Mesothelial cell of epicardium (in vitro differentiated cells): ENCODE data around the gene NEK6. TPM values are rescaled to one million over a fixed set of nuclear protein-coding genes. Genes with fewer than 3 reads are reported as not detected.
A peak's percentile ranks its signal among the peaks of the same experiment; 100 is the strongest.

Source experiments
- DNase-seq, 2 experiments: peaks; one replicate each; pipeline ENCODE4 v3.0.0; 2021; ENCODE audit warnings: low spot score in 2 of 2; ENCODE audit not compliant: unreplicated experiment in 2 of 2
- H3K27ac Mint-ChIP-seq: 2 replicates; pipeline ENCODE4 v1.8.0; 2021; ENCODE audit warnings: mixed read lengths
- H3K27me3 Mint-ChIP-seq: 2 replicates; pipeline ENCODE4 v1.8.0; 2021; ENCODE audit warnings: low read depth, mixed read lengths
- H3K36me3 Mint-ChIP-seq: 2 replicates; pipeline ENCODE4 v1.8.0; 2021; ENCODE audit warnings: mixed read lengths
- H3K4me1 Mint-ChIP-seq: 2 replicates; pipeline ENCODE4 v1.8.0; 2021; ENCODE audit warnings: mixed read lengths
- H3K4me3 Mint-ChIP-seq: 2 replicates; pipeline ENCODE4 v1.8.0; 2021; ENCODE audit warnings: mild to moderate bottlenecking, moderate library complexity, mixed read lengths
- H3K9me3 Mint-ChIP-seq: 2 replicates; pipeline ENCODE4 v1.8.0; 2021; ENCODE audit warnings: mixed read lengths
- total RNA-seq: library from RNA; stranded (reverse); gene quantifications from 3 replicates; pipeline ENCODE4 v1.2.1, GENCODE V29; 2021
- TF ChIP-seq, protein P1 (sequence below): fragments of 200-600 bp; sonication (generic); IDR thresholded peaks from one replicate; pipeline ENCODE4 v1.5.0; 2021; ENCODE audit warnings: antibody characterized with exemption; ENCODE audit not compliant: unreplicated experiment

NEK6 gene
- total RNA-seq, 1 donor from 2014 or later = 42.9 TPM

DNA sequence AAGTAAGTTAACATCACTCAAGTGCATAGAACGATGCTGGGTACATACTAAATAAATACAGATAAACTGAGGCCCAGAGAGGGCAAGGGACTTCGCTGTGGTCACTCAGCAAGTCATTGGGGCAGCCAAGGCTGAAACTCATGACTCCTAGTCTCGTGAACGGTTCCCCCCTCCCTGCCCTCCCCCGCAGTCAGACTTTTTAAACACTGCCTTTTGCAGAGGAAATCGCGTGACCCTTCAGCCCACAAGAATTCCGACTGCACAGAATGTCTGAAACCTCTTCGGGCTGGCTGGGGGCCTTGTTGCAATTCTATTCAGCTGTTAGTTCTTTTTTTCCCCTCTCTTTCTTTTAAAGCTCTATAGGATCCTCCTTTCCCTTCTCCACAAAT, 28.1 kb downstream of the NEK6 start:
- Mint-ChIP-seq H3K4me3 (peak overlapping the region; percentile 13), H3K9me3 (no peaks in the 10 kb centered on the region), H3K36me3 (no peaks in the 10 kb centered on the region), H3K27ac (peak overlapping the region; percentile 93), H3K27me3 (no peaks in the 10 kb centered on the region), H3K4me1 (peaks cover 28% of the 10 kb centered on the region)
- no peak for DNase-seq
- TF ChIP-seq, protein P1, sequence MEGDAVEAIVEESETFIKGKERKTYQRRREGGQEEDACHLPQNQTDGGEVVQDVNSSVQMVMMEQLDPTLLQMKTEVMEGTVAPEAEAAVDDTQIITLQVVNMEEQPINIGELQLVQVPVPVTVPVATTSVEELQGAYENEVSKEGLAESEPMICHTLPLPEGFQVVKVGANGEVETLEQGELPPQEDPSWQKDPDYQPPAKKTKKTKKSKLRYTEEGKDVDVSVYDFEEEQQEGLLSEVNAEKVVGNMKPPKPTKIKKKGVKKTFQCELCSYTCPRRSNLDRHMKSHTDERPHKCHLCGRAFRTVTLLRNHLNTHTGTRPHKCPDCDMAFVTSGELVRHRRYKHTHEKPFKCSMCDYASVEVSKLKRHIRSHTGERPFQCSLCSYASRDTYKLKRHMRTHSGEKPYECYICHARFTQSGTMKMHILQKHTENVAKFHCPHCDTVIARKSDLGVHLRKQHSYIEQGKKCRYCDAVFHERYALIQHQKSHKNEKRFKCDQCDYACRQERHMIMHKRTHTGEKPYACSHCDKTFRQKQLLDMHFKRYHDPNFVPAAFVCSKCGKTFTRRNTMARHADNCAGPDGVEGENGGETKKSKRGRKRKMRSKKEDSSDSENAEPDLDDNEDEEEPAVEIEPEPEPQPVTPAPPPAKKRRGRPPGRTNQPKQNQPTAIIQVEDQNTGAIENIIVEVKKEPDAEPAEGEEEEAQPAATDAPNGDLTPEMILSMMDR = no peak

- TF ChIP-seq, protein P1 = no peak
- no peak for DNase-seq
- H3K9me3 Mint-ChIP-seq = no peaks in the 10 kb centered on the region
- H3K27ac Mint-ChIP-seq = peak overlapping the region; percentile 93
- H3K36me3 Mint-ChIP-seq = no peaks in the 10 kb centered on the region
- peaks cover 26% of the 10 kb centered on the region for H3K4me1 Mint-ChIP-seq
- no peaks in the 10 kb centered on the region for H3K27me3 Mint-ChIP-seq
- H3K4me3 Mint-ChIP-seq = peak overlapping the region; percentile 13
Observed at GRCh38 chr9:124286292-124286931, 28.7 kb downstream of the NEK6 start.

- Mint-ChIP-seq H3K9me3 (no peaks in the 10 kb centered on the region), H3K27me3 (no peaks in the 10 kb centered on the region), H3K27ac (no peak overlapping the region), H3K36me3 (no peaks in the 10 kb centered on the region), H3K4me3 (no peak overlapping the region), H3K4me1 (peaks cover 19% of the 10 kb centered on the region)
- TF ChIP-seq, protein P1 = no peak
- no peak for DNase-seq
Observed at GRCh38 chr9:124290053-124290591, 32.4 kb downstream of the NEK6 start.

DNA sequence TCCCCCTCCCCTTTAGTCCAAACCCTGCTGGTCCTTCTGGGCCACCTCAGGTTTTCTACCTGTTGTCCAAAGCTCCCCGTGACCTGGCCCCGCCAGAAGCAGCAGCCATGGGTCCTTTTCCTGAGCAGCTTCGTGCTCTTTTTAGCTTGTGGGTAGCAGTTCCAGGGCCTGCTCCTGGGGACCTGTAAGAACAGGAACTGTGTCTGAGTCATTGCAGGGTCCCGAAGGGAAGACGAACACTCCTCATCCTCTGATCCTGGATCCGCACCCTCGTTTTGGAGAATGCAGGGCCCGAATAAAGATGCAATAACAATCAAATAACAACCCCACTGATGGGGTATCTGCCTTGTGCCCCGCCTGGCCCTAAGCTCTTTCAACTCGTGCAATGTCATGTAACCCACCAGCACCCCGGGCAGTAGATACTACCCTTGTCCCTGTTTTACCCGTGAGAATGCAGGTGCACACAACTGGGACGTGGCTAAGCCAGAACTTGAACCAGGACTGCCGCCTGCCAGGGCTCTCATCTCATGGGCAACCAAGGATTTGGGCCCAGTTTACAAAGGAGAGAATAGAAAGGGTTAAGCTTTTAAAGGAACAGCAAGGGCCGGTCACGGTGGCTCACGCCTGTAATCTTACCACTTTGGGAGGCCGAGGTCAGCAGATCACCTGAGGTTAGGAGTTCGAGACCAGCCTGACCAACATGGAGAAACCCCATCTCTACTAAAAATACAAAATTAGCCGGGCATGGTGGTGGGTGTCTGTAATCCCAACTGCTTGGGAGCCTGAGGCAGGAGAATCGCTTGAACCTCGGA, 33.2 kb downstream of the NEK6 start:
- no peaks in the 10 kb centered on the region for H3K36me3 Mint-ChIP-seq
- H3K4me3 Mint-ChIP-seq = no peak overlapping the region
- H3K27ac Mint-ChIP-seq = no peak overlapping the region
- TF ChIP-seq, protein P1 = no peak
- peaks cover 24% of the 10 kb centered on the region for H3K4me1 Mint-ChIP-seq
- no peaks in the 10 kb centered on the region for H3K9me3 Mint-ChIP-seq
- H3K27me3 Mint-ChIP-seq = no peaks in the 10 kb centered on the region
- no peak for DNase-seq

- DNase-seq = no peak
- H3K4me3 Mint-ChIP-seq = no peak overlapping the region
- TF ChIP-seq, protein P1 = no peak
- H3K27ac Mint-ChIP-seq = no peak overlapping the region
- no peaks in the 10 kb centered on the region for H3K27me3 Mint-ChIP-seq
- peaks cover 23% of the 10 kb centered on the region for H3K4me1 Mint-ChIP-seq
- H3K36me3 Mint-ChIP-seq = no peaks in the 10 kb centered on the region
- no peaks in the 10 kb centered on the region for H3K9me3 Mint-ChIP-seq
Observed at GRCh38 chr9:124291801-124292396, 34.1 kb downstream of the NEK6 start.
